Skin epidermis (tissue), 12 donors: Measurements from ENCODE around the gene AJM1.

ENCODE experiments used
- H3K27ac ChIP-seq, 21 experiments: fragments of 200-600 bp; sonication (generic) in 11 of 21; one replicate each; pipeline ENCODE4 v1.5.0; 2020; ENCODE audit warnings: mild to moderate bottlenecking in 3 of 21, inconsistent platforms in 2 of 21, moderate library complexity in 2 of 21
- H3K4me3 ChIP-seq, 7 experiments: fragments of 200-600 bp; sonication (generic) in 2 of 7; one replicate each; pipeline ENCODE4 v1.5.0; 2020; ENCODE audit warnings: inconsistent platforms in 2 of 7, mild to moderate bottlenecking in 2 of 7, moderate library complexity in 1 of 7

Gene AJM1

GRCh38 chr9:136886610-136887597 is 44.6 kb downstream of the AJM1 start:
- Histone ChIP-seq H3K27ac (peak overlapping the region; percentile 84 to 99 (median 91)), H3K4me3 (peak overlapping the region; percentile 77 to 99 (median 90))

- H3K27ac ChIP-seq, result peak overlapping the region in 2 of 21 experiments; percentile 14 to 90
- H3K4me3 ChIP-seq, result no peak overlapping the region
Measured at GRCh38 chr9:136888454-136888853, 46.2 kb downstream of the AJM1 start.

GRCh38 chr9:136889858-136890257 is 47.6 kb downstream of the AJM1 start:
- no peak overlapping the region for H3K4me3 ChIP-seq
- no peak overlapping the region for H3K27ac ChIP-seq

GRCh38 chr9:136890661-136891060 is 48.4 kb downstream of the AJM1 start:
- H3K4me3 ChIP-seq, result no peak overlapping the region
- H3K27ac ChIP-seq, result no peak overlapping the region
